Measurements from ENCODE around the gene LSP1.

LSP1 gene

GRCh38 chr11:1824221-1825038 lies 28.5 kb upstream of the LSP1 start:
- DNase-seq (ENCODE audit: low spot score): peak; percentile 27
- in situ Hi-C loops (cut with MboI; ENCODE audit: low sequenced_read_pairs, unreplicated experiment): no loop called here
- no peak for TF ChIP-seq CTCF (IDR thresholded peaks at IDR 0.05; ENCODE audit: borderline replicate concordance, control extremely low read depth, extremely low read depth, insufficient read depth, missing control alignments)

- in situ Hi-C loops (cut with MboI; ENCODE audit: low sequenced_read_pairs, unreplicated experiment): no loop called here
- peak; percentile 79 for DNase-seq (ENCODE audit: low spot score)
- peak; percentile 67 for TF ChIP-seq CTCF (IDR thresholded peaks at IDR 0.05; ENCODE audit: borderline replicate concordance, control extremely low read depth, extremely low read depth, insufficient read depth, missing control alignments)
Measured at GRCh38 chr11:1825039-1825740, 27.7 kb upstream of the LSP1 start.

- DNase-seq (ENCODE audit: low spot score): no peak
- no peak for TF ChIP-seq CTCF (IDR thresholded peaks at IDR 0.05; ENCODE audit: borderline replicate concordance, control extremely low read depth, extremely low read depth, insufficient read depth, missing control alignments)
- in situ Hi-C loops (cut with MboI; ENCODE audit: low sequenced_read_pairs, unreplicated experiment): no loop called here
Measured at GRCh38 chr11:1825785-1826451, 27.0 kb upstream of the LSP1 start.

- TF ChIP-seq CTCF (IDR thresholded peaks at IDR 0.05; ENCODE audit: borderline replicate concordance, control extremely low read depth, extremely low read depth, insufficient read depth, missing control alignments): no peak
- DNase-seq (ENCODE audit: low spot score): peak; percentile 34
- in situ Hi-C loops (cut with MboI; ENCODE audit: low sequenced_read_pairs, unreplicated experiment): no loop called here
Measured at GRCh38 chr11:1826552-1827094, 26.3 kb upstream of the LSP1 start.

- in situ Hi-C loops (cut with MboI; ENCODE audit: low sequenced_read_pairs, unreplicated experiment): no loop called here
- no peak for TF ChIP-seq CTCF (IDR thresholded peaks at IDR 0.05; ENCODE audit: borderline replicate concordance, control extremely low read depth, extremely low read depth, insufficient read depth, missing control alignments)
- peak; percentile 35 for DNase-seq (ENCODE audit: low spot score)
Measured at GRCh38 chr11:1827095-1827813, 25.6 kb upstream of the LSP1 start.

- in situ Hi-C loops (cut with MboI; ENCODE audit: low sequenced_read_pairs, unreplicated experiment): no loop called here
- no peak for TF ChIP-seq CTCF (IDR thresholded peaks at IDR 0.05; ENCODE audit: borderline replicate concordance, control extremely low read depth, extremely low read depth, insufficient read depth, missing control alignments)
Measured at GRCh38 chr11:1827931-1828330, 25.0 kb upstream of the LSP1 start.

More at GRCh38 chr11:1827931-1828330, 25.0 kb upstream of the LSP1 start:
- DNase-seq (ENCODE audit: low spot score): no peak

All from GM13976 (cell line).